Measurements from ENCODE around the gene OSGIN1.

DNA sequence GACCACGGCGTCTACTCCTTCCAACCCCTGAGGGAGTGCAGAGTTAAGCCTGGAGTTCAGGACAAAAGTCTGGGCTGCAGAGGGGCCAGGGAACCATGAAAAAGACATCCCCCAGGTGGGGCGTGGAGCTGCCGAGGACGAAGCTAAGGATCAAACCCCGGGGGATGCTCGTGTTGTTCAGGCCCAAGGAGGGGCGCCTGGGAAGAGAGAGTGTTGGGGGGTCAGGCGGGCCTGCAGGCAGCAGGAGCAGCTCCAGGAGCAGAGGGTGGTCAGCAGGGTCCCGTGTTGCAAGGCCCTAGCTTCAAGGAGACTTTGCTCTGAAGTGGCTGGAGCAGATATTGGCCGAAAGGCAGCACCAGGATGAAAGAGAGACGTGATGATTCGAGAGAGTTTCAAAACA is 41.7 kb downstream of the OSGIN1 start:
- TF ChIP-seq CTCF (IDR thresholded peaks at IDR 0.05), result no peak
- no peak for TF ChIP-seq POLR2A (IDR thresholded peaks at IDR 0.05)

Measured in ovary (tissue), 3 donors.